H9 (cell line): ENCODE data around the gene THRB. TPM values are rescaled to one million over a fixed set of nuclear protein-coding genes. Genes with fewer than 3 reads are reported as not detected.

ENCODE experiments used
- DNase-seq: peaks from one replicate; pipeline ENCODE4 v3.0.0-alpha.2; 2017
- H2AFZ ChIP-seq: one replicate; pipeline ENCODE4 v1.6.1; 2013; ENCODE audit warnings: mild to moderate bottlenecking, low read length, control low read depth, moderate library complexity
- H2AK5ac ChIP-seq: 2 replicates; pipeline ENCODE4 v1.6.1; 2013; ENCODE audit warnings: low read length, control low read depth, mixed read lengths; ENCODE audit not compliant: insufficient read length
- H2BK120ac ChIP-seq: one replicate; pipeline ENCODE4 v1.6.1; 2013; ENCODE audit warnings: low read depth, mild to moderate bottlenecking, low read length, control low read depth, inconsistent platforms; ENCODE audit not compliant: poor library complexity, severe bottlenecking
- H2BK12ac ChIP-seq: 2 replicates; pipeline ENCODE4 v1.6.1; 2013; ENCODE audit warnings: low read length, control low read depth, mixed read lengths, low read depth; ENCODE audit not compliant: insufficient read length
- H2BK15ac ChIP-seq: 2 replicates; pipeline ENCODE4 v1.6.1; 2013; ENCODE audit warnings: low read depth, low read length, control low read depth
- H2BK20ac ChIP-seq: one replicate; pipeline ENCODE4 v1.6.1; 2013; ENCODE audit warnings: low read depth, mild to moderate bottlenecking, low read length, control low read depth, inconsistent platforms; ENCODE audit not compliant: poor library complexity, severe bottlenecking
- H2BK5ac ChIP-seq: 2 replicates; pipeline ENCODE4 v1.6.1; 2013; ENCODE audit warnings: low read length, control low read depth, mixed read lengths; ENCODE audit not compliant: insufficient read length
- H3K14ac ChIP-seq: 2 replicates; pipeline ENCODE4 v1.6.1; 2013; ENCODE audit warnings: low read length, control low read depth; ENCODE audit not compliant: insufficient read depth
- H3K18ac ChIP-seq: 2 replicates; pipeline ENCODE4 v1.6.1; 2013; ENCODE audit warnings: low read depth, mild to moderate bottlenecking, mixed read lengths, low read length, control low read depth; ENCODE audit not compliant: insufficient read length
- H3K23ac ChIP-seq: 2 replicates; pipeline ENCODE4 v1.6.1; 2013; ENCODE audit warnings: low read length, control low read depth, mixed read lengths, low read depth; ENCODE audit not compliant: insufficient read length
- H3K23me2 ChIP-seq: 2 replicates; pipeline ENCODE4 v1.6.1; 2013; ENCODE audit warnings: low read depth, mild to moderate bottlenecking, mixed read lengths, low read length, control low read depth; ENCODE audit not compliant: insufficient read length, poor library complexity, severe bottlenecking
- H3K27ac ChIP-seq: 2 replicates; pipeline ENCODE4 v1.5.1; 2013; ENCODE audit warnings: low read length, control low read depth, mixed read lengths, low read depth; ENCODE audit not compliant: insufficient read length
- H3K27me3 ChIP-seq: 2 replicates; pipeline ENCODE4 v1.6.1; 2013; ENCODE audit warnings: low read length, control low read depth, inconsistent platforms; ENCODE audit not compliant: insufficient read depth
- H3K4ac ChIP-seq: 2 replicates; pipeline ENCODE4 v1.6.1; 2013; ENCODE audit warnings: low read depth, mild to moderate bottlenecking, control low read depth, inconsistent platforms, low read length, moderate library complexity
- H3K4me1 ChIP-seq: 2 replicates; pipeline ENCODE4 v1.6.1; 2013; ENCODE audit warnings: low read length, control low read depth, inconsistent platforms; ENCODE audit not compliant: insufficient read depth
- H3K4me2 ChIP-seq: 2 replicates; pipeline ENCODE4 v1.6.1; 2013; ENCODE audit warnings: low read length, control low read depth, mixed read lengths; ENCODE audit not compliant: insufficient read length, insufficient read depth
- H3K56ac ChIP-seq: 2 replicates; pipeline ENCODE4 v1.6.1; 2013; ENCODE audit warnings: low read depth, mild to moderate bottlenecking, mixed read lengths, low read length, control low read depth; ENCODE audit not compliant: insufficient read length
- H3K79me1 ChIP-seq: 2 replicates; pipeline ENCODE4 v1.6.1; 2013; ENCODE audit warnings: low read depth, mild to moderate bottlenecking, moderate library complexity, low read length, control low read depth, inconsistent platforms; ENCODE audit not compliant: insufficient read depth, poor library complexity, severe bottlenecking
- H3K79me2 ChIP-seq: 2 replicates; pipeline ENCODE4 v1.6.1; 2013; ENCODE audit warnings: low read length, control low read depth, inconsistent platforms; ENCODE audit not compliant: insufficient read depth
- H3K9ac ChIP-seq: 2 replicates; pipeline ENCODE4 v1.6.1; 2013; ENCODE audit warnings: low read length, control low read depth, mixed read lengths; ENCODE audit not compliant: insufficient read length; ENCODE audit errors: extremely low read depth
- H3K9me3 ChIP-seq: one replicate; pipeline ENCODE4 v1.6.1; 2013; ENCODE audit warnings: low read depth, low read length, inconsistent platforms; ENCODE audit not compliant: control insufficient read depth
- H3T11ph ChIP-seq: one replicate; pipeline ENCODE4 v1.6.1; 2013; ENCODE audit warnings: mild to moderate bottlenecking, low read length, control low read depth, inconsistent platforms
- H4K20me1 ChIP-seq: one replicate; pipeline ENCODE4 v1.6.1; 2013; ENCODE audit not compliant: control insufficient read depth, insufficient read length, insufficient read depth
- H4K5ac ChIP-seq: 2 replicates; pipeline ENCODE4 v1.6.1; 2013; ENCODE audit warnings: low read depth, mild to moderate bottlenecking, mixed read lengths, low read length, control low read depth; ENCODE audit not compliant: insufficient read length
- H4K8ac ChIP-seq: replicated peaks from 2 replicates; pipeline ENCODE4 v1.6.1; 2013; ENCODE audit warnings: low read length, control low read depth, mixed read lengths, low read depth; ENCODE audit not compliant: insufficient read length
- H4K91ac ChIP-seq: 2 replicates; pipeline ENCODE4 v1.6.1; 2013; ENCODE audit warnings: low read depth, mild to moderate bottlenecking, moderate library complexity, mixed read lengths, low read length, control low read depth; ENCODE audit not compliant: insufficient read length
- H3K27ac Mint-ChIP-seq, 3 experiments: 2 replicates in 2 of 3; 3 replicates in 1 of 3; pipeline ENCODE4 v1.8.0; 2020 to 2021; ENCODE audit warnings: mixed read lengths in 3 of 3, mild to moderate bottlenecking in 1 of 3, moderate library complexity in 1 of 3
- H3K27me3 Mint-ChIP-seq: 2 replicates; pipeline ENCODE4 v1.8.0; 2021; ENCODE audit warnings: low read depth, mild to moderate bottlenecking, moderate library complexity, mixed read lengths
- H3K36me3 Mint-ChIP-seq, 3 experiments: 2 replicates in 2 of 3; 3 replicates in 1 of 3; pipeline ENCODE4 v1.8.0; 2020 to 2021; ENCODE audit warnings: low read depth in 3 of 3, mixed read lengths in 3 of 3; ENCODE audit not compliant: insufficient read depth in 1 of 3
- H3K4me1 Mint-ChIP-seq, 2 experiments: 2 replicates each; pipeline ENCODE4 v1.8.0; 2020; ENCODE audit warnings: mixed read lengths in 2 of 2
- H3K4me3 Mint-ChIP-seq, 2 experiments: 2 replicates in 1 of 2; 3 replicates in 1 of 2; pipeline ENCODE4 v1.8.0; 2020 to 2021; ENCODE audit warnings: mild to moderate bottlenecking in 2 of 2, mixed read lengths in 2 of 2, moderate library complexity in 1 of 2
- H3K9me3 Mint-ChIP-seq, 2 experiments: 2 replicates in 1 of 2; 3 replicates in 1 of 2; pipeline ENCODE4 v1.8.0; 2020; ENCODE audit warnings: mild to moderate bottlenecking in 2 of 2, mixed read lengths in 2 of 2, moderate library complexity in 1 of 2
- WGBS: extraction: QIAGEN DNeasy Blood & Tissue Kit; methylation state at CpG from one replicate; pipeline ENCODE4 v1.1.7; 2013; ENCODE audit warnings: missing lambda C conversion rate, low lambda C conversion rate, mixed read lengths; ENCODE audit not compliant: insufficient read length; ENCODE audit errors: extremely low coverage; 5-methylcytosine and 5-hydroxymethylcytosine counted together
- total RNA-seq: library from RNA; stranded (reverse); gene quantifications from 2 replicates; pipeline ENCODE4 v1.2.1, GENCODE V29; 2021
- TF ChIP-seq, protein P1 (sequence below): fragments of 200-600 bp; sonication (generic); conservative IDR thresholded peaks from 3 replicates; pipeline ENCODE4 v1.8.0; 2021; ENCODE audit warnings: antibody characterized with exemption, mild to moderate bottlenecking

Gene THRB
- total RNA-seq, 1 experiment from 2014 or later: 8.6 TPM

DNA sequence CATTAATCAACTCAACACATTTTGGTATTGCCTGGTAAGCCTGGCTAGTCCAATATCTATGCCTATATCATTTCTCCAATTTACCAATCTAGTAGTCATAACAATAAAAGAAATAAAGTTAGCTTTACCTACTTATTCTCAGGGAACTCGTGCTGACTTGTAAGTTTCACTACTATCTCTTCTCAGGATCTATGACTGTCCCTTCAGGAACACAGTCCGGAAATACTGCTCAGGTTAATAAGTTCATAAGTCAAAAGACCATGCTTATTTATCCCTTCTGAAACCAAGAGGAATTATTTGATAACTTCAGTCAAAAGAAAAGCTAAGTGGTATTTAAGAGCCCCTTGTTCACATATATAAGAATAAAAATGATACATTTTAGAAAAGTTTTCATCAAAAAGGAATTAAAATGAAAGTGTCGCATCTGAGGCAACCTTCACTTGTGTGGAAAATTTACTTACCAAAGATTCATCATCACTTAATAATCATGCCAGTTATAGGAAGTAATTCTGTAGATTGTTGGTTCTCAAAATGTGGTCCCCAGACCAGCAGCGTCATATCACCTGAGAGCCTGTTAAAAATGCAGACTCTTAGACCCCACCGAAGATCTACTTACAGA is 15.5 kb upstream of the THRB start:
- no CpG with 5 or more reads among the region's 5 CpGs for WGBS

More for the DNA sequence above, 15.5 kb upstream of the THRB start:
- Mint-ChIP-seq H3K36me3 (no peaks in the 10 kb centered on the region), H3K27me3 (peaks cover 3% of the 10 kb centered on the region; the same call in 1 of the 2 replicates), H3K27ac (no peak overlapping the region), H3K4me1 (peaks cover 12 to 18% of the 10 kb centered on the region in 2 experiments), H3K4me3 (no peak overlapping the region), H3K9me3 (no peaks in the 10 kb centered on the region; a peak in 1 of 5 replicates)
- Histone ChIP-seq H3K23me2 (no peaks in the 10 kb centered on the region), H2BK12ac (no peak overlapping the region), H2BK5ac (no peak overlapping the region), H3K4me2 (no peak overlapping the region), H4K8ac (no peak overlapping the region), H4K20me1 (no peaks in the 10 kb centered on the region), H3K14ac (no peak overlapping the region), H3K56ac (no peak overlapping the region), H3T11ph (no peak overlapping the region), H2BK20ac (no peak overlapping the region), H3K4ac (no peak overlapping the region), H4K5ac (no peak overlapping the region), H2BK15ac (no peak overlapping the region), H3K18ac (no peak overlapping the region), H4K91ac (no peak overlapping the region), H3K79me1 (no peaks in the 10 kb centered on the region), H3K9me3 (no peaks in the 10 kb centered on the region), H2AFZ (no peak overlapping the region), H2AK5ac (no peak overlapping the region), H3K23ac (no peak overlapping the region), H2BK120ac (no peak overlapping the region), H3K9ac (no peak overlapping the region), H3K27ac (no peak overlapping the region), H3K79me2 (no peaks in the 10 kb centered on the region), H3K4me1 (0 out of 2 replicates have a peak, but pooled peaks cover 3% of the 10 kb centered on the region), H3K27me3 (no peaks in the 10 kb centered on the region)
- TF ChIP-seq, protein P1, sequence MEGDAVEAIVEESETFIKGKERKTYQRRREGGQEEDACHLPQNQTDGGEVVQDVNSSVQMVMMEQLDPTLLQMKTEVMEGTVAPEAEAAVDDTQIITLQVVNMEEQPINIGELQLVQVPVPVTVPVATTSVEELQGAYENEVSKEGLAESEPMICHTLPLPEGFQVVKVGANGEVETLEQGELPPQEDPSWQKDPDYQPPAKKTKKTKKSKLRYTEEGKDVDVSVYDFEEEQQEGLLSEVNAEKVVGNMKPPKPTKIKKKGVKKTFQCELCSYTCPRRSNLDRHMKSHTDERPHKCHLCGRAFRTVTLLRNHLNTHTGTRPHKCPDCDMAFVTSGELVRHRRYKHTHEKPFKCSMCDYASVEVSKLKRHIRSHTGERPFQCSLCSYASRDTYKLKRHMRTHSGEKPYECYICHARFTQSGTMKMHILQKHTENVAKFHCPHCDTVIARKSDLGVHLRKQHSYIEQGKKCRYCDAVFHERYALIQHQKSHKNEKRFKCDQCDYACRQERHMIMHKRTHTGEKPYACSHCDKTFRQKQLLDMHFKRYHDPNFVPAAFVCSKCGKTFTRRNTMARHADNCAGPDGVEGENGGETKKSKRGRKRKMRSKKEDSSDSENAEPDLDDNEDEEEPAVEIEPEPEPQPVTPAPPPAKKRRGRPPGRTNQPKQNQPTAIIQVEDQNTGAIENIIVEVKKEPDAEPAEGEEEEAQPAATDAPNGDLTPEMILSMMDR: no peak
- DNase-seq: no peak
